HepG2 (cell line): ENCODE data around the gene CD86. TPM values are rescaled to one million over a fixed set of nuclear protein-coding genes. Genes with fewer than 3 reads are reported as not detected.

ENCODE experiments used
- ATAC-seq: fragments of 200-7000 bp; cut with Tn5 transposase; 3 replicates; pipeline ENCODE4 v1.9.1; 2020; ENCODE audit warnings: mild to moderate bottlenecking, moderate library complexity
- BruUV-seq: library from RNA; stranded (reverse); fragments of 400-500 nt; replicated peaks from 2 replicates; lab custom pipeline; 2021; lab: Mats Ljungman, UMichigan
- CTCF ChIA-PET: fragments of 300-600 bp; formaldehyde crosslinking; extraction: SDS; loops from one replicate; lab custom pipeline; 2021; ENCODE audit warnings: low total read pairs, inconsistent platforms, low intra/inter-chr PET ratio; lab: Yijun Ruan, JAX
- POLR2A ChIA-PET: fragments of 350-600 bp; sonication (Branson Sonifier 250); formaldehyde crosslinking; loops from one replicate; lab custom pipeline; 2020; ENCODE audit warnings: antibody characterized with exemption, inconsistent platforms; lab: Yijun Ruan, JAX
- DNase-seq: peaks from one replicate; pipeline ENCODE4 v3.0.0-alpha.2; 2015; ENCODE audit warnings: low spot score
- FAIRE-seq: peaks from 3 replicates; lab custom pipeline; 2011; peaks lifted over from hg19 to GRCh38; lab: Jason Lieb, UNC
- H2AFZ ChIP-seq: one replicate; pipeline ENCODE4 v1.6.1; 2011; ENCODE audit warnings: low read length, inconsistent platforms
- H3K27ac ChIP-seq: fragments of 300-600 bp; 3 replicates; pipeline ENCODE4 v1.8.0; 2011; ENCODE audit warnings: mixed run types, mild to moderate bottlenecking, mixed read lengths, low read length, inconsistent platforms; ENCODE audit not compliant: insufficient read depth; ENCODE audit errors: extremely low read length
- H3K27me3 ChIP-seq, 2 experiments: fragments of 200-600 bp in 1 of 2; 2 replicates in 1 of 2; 3 replicates in 1 of 2; pipeline versions ENCODE4 v1.6.0 to v1.8.0; 2011; ENCODE audit warnings: low read length in 2 of 2, mild to moderate bottlenecking in 2 of 2, moderate library complexity in 2 of 2, inconsistent platforms in 1 of 2; ENCODE audit not compliant: insufficient read depth in 2 of 2, control insufficient read depth in 1 of 2
- H3K36me3 ChIP-seq, 2 experiments: fragments of 200-600 bp in 1 of 2; replicated peaks in 1 of 2; 2 replicates in 1 of 2; 3 replicates in 1 of 2; pipeline versions ENCODE4 v1.5.1 to v1.8.0; 2011; ENCODE audit warnings: low read length in 2 of 2, inconsistent platforms in 1 of 2; ENCODE audit not compliant: insufficient read depth in 2 of 2, control insufficient read depth in 1 of 2
- H3K4me1 ChIP-seq: 2 replicates; pipeline ENCODE4 v1.5.1; 2012; ENCODE audit warnings: low read length, inconsistent platforms; ENCODE audit not compliant: insufficient read depth
- H3K4me2 ChIP-seq: 2 replicates; pipeline ENCODE4 v1.6.0; 2011; ENCODE audit warnings: low read depth, low read length, inconsistent platforms
- H3K4me3 ChIP-seq, 3 experiments: fragments of 200-600 bp in 1 of 3; sonication (generic), shearing (Covaris generic) in 1 of 3; replicated peaks in 1 of 3; 2 replicates each; pipeline ENCODE4 v1.5.1; 2011 to 2016; ENCODE audit warnings: low read length in 3 of 3, inconsistent platforms in 2 of 3, low read depth in 2 of 3, mild to moderate bottlenecking in 2 of 3, control low read depth in 1 of 3, mixed read lengths in 1 of 3; ENCODE audit not compliant: insufficient read depth in 1 of 3
- H3K79me2 ChIP-seq: one replicate; pipeline ENCODE4 v1.6.1; 2011; ENCODE audit warnings: low read length, inconsistent platforms; ENCODE audit not compliant: insufficient read depth
- H3K9ac ChIP-seq: 2 replicates; pipeline ENCODE4 v1.6.0; 2011; ENCODE audit warnings: mild to moderate bottlenecking, low read depth, low read length, inconsistent platforms; ENCODE audit not compliant: insufficient read depth
- H3K9me3 ChIP-seq: 2 replicates; pipeline ENCODE4 v1.5.1; 2012; ENCODE audit warnings: mild to moderate bottlenecking, low read length
- H4K20me1 ChIP-seq: 2 replicates; pipeline ENCODE4 v1.6.0; 2011; ENCODE audit warnings: inconsistent platforms, mild to moderate bottlenecking, low read length, moderate library complexity; ENCODE audit not compliant: insufficient read depth
- JUNB ChIP-seq: sonication (generic); formaldehyde crosslinking; IDR thresholded peaks from 2 replicates; pipeline ENCODE4 v1.8.0; 2022; ENCODE audit warnings: missing genetic modification reagents, mild to moderate bottlenecking, borderline replicate concordance
- MATR3 ChIP-seq: sonication (generic); formaldehyde crosslinking; IDR thresholded peaks from 2 replicates; pipeline ENCODE4 v1.4.0; 2020; ENCODE audit warnings: missing genetic modification reagents
- SALL2 ChIP-seq: sonication (generic); formaldehyde crosslinking; IDR thresholded peaks from 2 replicates; pipeline ENCODE4 v1.8.1; 2023; ENCODE audit warnings: mild to moderate bottlenecking, missing genetic modification reagents, inconsistent platforms
- ZBTB46 ChIP-seq: sonication (generic); formaldehyde crosslinking; IDR thresholded peaks from 2 replicates; pipeline ENCODE4 v1.4.0; 2020; ENCODE audit warnings: mild to moderate bottlenecking, missing genetic modification reagents, borderline replicate concordance
- ZNF143 ChIP-seq: sonication (generic); formaldehyde crosslinking; IDR thresholded peaks from 2 replicates; pipeline ENCODE4 v1.4.0; 2020; ENCODE audit warnings: missing genetic modification reagents
- ZNF510 ChIP-seq: sonication (generic); formaldehyde crosslinking; IDR thresholded peaks from 2 replicates; pipeline ENCODE4 v1.4.0; 2020; ENCODE audit warnings: low read depth, mild to moderate bottlenecking, missing genetic modification reagents
- ZNF780A ChIP-seq: sonication (generic); formaldehyde crosslinking; IDR thresholded peaks from 2 replicates; pipeline ENCODE4 v1.8.0; 2022; ENCODE audit warnings: mild to moderate bottlenecking, missing genetic modification reagents, moderate library complexity
- WGBS: methylation state at CpG from one replicate; pipeline ENCODE4 v1.1.6; 2017; ENCODE audit warnings: low lambda C conversion rate; 5-methylcytosine and 5-hydroxymethylcytosine counted together
- in situ Hi-C: cut with HindIII; loops from 2 replicates; pipeline ENCODE4 v1.10.0; 2017; ENCODE audit warnings: low pct_unique_long_range_greater_than_20kb; ENCODE audit not compliant: extremely low pct_ligation_motif_present
- intact Hi-C: fragments of 100-400 bp; cut with micrococcal nuclease; formaldehyde crosslinking; loops from one replicate; pipeline ENCODE4 v1.10.0; 2022; ENCODE audit not compliant: unreplicated experiment
- polyA plus RNA-seq, 8 experiments: library from polyadenylated mRNA; depleted of rRNA in 3 of 8; stranded (reverse) in 7 of 8; unstranded in 1 of 8; fragments of >200 nt; fragmentation: Illumina TruSeq in 4 of 8; extraction: Trizol in 4 of 8; gene quantifications; 2 replicates each; pipeline versions ENCODE4 v1.2.1 to v1.2.3, GENCODE V29; 2011 to 2016; ENCODE audit warnings: low read depth in 4 of 8, missing spikeins in 1 of 8, mixed read lengths in 1 of 8; ENCODE audit not compliant: insufficient read depth in 1 of 8
- total RNA-seq, 5 experiments: library from RNA; depleted of rRNA; stranded (reverse); fragments of >200 nt; fragmentation: Illumina TruSeq; extraction: Trizol; gene quantifications; 2 replicates each; pipeline ENCODE4 v1.2.3, GENCODE V29; 2016; ENCODE audit warnings: low read depth in 1 of 5
- TF ChIP-seq, protein P1 (sequence below): sonication (generic); formaldehyde crosslinking; IDR thresholded peaks from 2 replicates; pipeline ENCODE4 v1.5.1; 2020; ENCODE audit warnings: mild to moderate bottlenecking, missing genetic modification reagents, moderate library complexity

CD86 gene
- total and polyA plus RNA-seq, 2 of the 13 experiments (the other 11 are each of a cell fraction or from before 2014, with no cell fraction given), result not detected

DNA sequence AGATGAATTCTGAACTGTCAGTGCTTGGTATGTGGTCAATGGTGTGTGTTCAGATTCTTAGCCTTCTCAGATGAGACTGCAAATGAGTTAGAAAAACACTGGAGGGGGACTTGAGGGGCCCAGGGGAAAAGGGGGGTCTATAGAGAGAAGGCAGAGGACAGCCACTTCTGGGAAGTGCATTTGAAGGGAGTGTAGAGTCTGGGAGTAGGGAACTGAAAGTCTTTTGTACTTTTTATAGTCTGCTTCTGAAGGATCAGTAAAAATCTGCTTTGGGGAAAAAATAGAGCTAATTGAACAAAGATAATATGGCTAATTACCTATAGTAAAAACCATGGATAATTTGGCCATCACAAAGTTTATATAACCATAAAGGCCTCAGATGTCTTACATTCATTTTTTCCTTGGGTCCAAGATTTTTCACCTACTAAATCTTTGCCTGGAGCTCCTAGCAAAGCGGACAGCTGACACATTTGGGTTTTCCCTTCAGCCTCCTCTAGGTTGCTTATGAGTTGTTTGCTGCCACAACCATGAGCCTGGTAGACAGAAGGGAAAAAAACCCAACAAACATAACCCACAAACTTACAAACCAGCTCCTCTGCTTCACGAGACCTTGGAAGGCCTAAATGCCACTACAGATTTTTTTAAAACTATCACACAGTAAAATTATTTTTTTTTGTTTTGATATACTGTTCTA is 48.8 kb downstream of the CD86 start:
- H3K79me2 ChIP-seq, result no peaks in the 10 kb centered on the region
- FAIRE-seq, result no peak
- H3K27ac ChIP-seq, result no peak overlapping the region
- H4K20me1 ChIP-seq, result no peaks in the 10 kb centered on the region
- H3K4me3 ChIP-seq, result no peak overlapping the region
- H3K27me3 ChIP-seq, result no peaks in the 10 kb centered on the region; a peak in 1 of 5 replicates
- WGBS, result 0% methylated on average over 2 of the region's 2 CpGs
- no peak for TF ChIP-seq ZNF143
- no peak for TF ChIP-seq SALL2 (CRISPR knock-in tag)
- TF ChIP-seq, protein P1, sequence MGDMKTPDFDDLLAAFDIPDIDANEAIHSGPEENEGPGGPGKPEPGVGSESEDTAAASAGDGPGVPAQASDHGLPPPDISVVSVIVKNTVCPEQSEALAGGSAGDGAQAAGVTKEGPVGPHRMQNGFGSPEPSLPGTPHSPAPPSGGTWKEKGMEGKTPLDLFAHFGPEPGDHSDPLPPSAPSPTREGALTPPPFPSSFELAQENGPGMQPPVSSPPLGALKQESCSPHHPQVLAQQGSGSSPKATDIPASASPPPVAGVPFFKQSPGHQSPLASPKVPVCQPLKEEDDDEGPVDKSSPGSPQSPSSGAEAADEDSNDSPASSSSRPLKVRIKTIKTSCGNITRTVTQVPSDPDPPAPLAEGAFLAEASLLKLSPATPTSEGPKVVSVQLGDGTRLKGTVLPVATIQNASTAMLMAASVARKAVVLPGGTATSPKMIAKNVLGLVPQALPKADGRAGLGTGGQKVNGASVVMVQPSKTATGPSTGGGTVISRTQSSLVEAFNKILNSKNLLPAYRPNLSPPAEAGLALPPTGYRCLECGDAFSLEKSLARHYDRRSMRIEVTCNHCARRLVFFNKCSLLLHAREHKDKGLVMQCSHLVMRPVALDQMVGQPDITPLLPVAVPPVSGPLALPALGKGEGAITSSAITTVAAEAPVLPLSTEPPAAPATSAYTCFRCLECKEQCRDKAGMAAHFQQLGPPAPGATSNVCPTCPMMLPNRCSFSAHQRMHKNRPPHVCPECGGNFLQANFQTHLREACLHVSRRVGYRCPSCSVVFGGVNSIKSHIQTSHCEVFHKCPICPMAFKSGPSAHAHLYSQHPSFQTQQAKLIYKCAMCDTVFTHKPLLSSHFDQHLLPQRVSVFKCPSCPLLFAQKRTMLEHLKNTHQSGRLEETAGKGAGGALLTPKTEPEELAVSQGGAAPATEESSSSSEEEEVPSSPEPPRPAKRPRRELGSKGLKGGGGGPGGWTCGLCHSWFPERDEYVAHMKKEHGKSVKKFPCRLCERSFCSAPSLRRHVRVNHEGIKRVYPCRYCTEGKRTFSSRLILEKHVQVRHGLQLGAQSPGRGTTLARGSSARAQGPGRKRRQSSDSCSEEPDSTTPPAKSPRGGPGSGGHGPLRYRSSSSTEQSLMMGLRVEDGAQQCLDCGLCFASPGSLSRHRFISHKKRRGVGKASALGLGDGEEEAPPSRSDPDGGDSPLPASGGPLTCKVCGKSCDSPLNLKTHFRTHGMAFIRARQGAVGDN, result no peak
- TF ChIP-seq ZBTB46, result no peak
- TF ChIP-seq ZNF510 (CRISPR knock-in tag), result no peak
- no peak for TF ChIP-seq ZNF780A (CRISPR knock-in tag)
- TF ChIP-seq MATR3, result no peak
- TF ChIP-seq JUNB (CRISPR knock-in tag), result no peak
- BruUV-seq, result no TSS peak
- no peaks in the 10 kb centered on the region for H3K36me3 ChIP-seq
- no peaks in the 10 kb centered on the region for H3K4me1 ChIP-seq
- CTCF ChIA-PET, result no interaction called here
- no peak overlapping the region for H2AFZ ChIP-seq
- in situ Hi-C loops (loop anchor here (10.0 kb wide), 2 partner anchors 151 to 251 kb away; no protein-coding TSS in a partner anchor), intact Hi-C loops (no loop called here)
- H3K4me2 ChIP-seq, result no peak overlapping the region
- H3K9me3 ChIP-seq, result no peaks in the 10 kb centered on the region
- POLR2A ChIA-PET, result no interaction called here
- no peak for ATAC-seq
- DNase-seq, result no peak
- no peak overlapping the region for H3K9ac ChIP-seq
